Inflammatory macrophage treated with lipopolysaccharide for 4 hours (primary cell): ENCODE data around the gene CELA3B.
"Not testable (repeated sequence)": the region's sequence is repeated elsewhere in the genome, so short reads cannot be mapped to it uniquely, and the experiment has no call there.

Source experiments
- DNase-seq: peaks from one replicate; pipeline ENCODE4 v3.0.0-alpha.2; 2020

CELA3B gene

DNA sequence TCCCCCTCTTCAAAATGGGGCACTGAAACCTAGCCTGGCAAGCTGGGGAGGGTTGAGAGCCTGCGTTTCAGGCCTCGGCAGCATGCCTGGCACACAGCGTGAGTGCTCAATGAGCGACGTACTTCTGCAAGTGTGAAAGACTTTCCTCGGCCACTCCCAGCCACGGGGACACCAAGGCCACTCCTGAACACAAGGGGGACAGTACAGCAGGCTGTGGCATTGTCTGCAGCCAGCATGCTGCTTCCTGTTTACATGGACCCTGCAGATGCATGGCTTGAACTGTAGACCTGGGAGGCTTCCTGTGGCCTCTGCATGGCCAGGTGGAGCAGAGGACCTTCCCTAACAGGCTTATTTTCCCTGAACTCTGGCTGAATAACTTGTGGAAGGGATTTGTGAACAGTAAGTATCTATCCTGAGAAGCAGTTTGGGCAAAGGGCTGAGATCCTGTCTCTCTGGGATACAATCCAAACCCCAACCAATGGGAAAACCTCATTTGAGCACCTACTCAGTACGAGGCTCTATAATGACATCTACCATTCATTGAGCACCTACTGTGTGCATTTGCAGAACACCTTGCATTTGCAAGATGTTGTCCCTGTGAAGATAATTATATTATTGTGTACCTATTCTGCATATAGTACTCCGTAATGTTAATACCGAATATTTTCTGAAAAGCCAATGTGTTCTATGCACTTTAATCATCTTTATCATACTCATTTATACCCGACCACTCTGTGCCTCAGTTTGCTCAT, 29.8 kb upstream of the CELA3B start:
- no peak for DNase-seq

DNA sequence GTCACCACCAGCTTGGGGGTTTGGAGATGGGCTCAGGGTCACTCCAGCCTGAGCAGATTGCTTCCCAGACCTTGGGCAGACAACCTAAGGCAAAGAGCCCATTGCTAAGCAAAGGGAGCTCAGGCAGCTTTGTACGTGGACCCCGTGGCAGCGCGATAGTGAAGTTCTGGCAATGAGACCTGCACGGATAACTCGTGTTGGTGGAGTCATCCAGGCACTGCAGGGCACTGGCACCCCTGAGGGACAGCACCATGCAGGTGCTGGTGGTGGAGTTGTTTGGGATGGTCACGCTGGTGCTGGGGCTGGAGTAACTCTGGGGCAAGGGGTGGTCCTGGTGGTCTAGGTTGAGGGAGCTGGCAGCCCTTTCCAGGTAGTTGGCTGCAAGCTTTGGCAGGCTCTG, 26.1 kb upstream of the CELA3B start:
- DNase-seq, result no peak

DNA sequence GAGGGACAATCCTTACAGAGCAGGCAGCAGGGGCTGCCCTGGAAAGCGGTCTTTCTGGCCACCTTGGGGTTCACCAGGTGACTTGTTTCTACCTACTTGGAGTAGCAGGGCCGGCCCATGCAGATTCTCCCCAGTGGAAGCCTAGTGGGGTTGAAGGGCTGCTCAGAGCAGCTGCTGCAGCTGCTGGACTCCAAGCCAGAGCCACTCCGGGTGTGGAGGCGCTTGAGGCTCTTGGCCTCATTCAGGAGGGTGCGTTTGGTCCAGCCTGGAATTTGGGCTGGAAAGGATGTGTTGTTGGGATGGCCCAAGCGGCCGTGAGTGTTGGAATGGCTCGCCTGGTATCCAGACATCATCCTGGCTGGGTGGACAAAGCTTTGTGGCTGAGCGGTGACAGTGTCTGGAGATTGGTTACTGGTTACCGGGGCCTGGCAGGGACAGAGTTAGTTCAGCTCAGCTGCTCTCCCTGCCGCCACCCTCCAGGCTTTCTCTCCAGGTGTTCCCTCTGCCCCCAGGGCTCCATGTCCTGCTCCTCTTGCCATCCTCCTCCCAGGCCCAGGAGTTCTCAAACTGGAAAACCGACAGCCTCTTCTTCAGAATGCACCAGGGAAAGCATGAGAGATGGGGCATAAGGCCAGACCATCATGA, 25.5 kb upstream of the CELA3B start:
- no peak for DNase-seq

DNA sequence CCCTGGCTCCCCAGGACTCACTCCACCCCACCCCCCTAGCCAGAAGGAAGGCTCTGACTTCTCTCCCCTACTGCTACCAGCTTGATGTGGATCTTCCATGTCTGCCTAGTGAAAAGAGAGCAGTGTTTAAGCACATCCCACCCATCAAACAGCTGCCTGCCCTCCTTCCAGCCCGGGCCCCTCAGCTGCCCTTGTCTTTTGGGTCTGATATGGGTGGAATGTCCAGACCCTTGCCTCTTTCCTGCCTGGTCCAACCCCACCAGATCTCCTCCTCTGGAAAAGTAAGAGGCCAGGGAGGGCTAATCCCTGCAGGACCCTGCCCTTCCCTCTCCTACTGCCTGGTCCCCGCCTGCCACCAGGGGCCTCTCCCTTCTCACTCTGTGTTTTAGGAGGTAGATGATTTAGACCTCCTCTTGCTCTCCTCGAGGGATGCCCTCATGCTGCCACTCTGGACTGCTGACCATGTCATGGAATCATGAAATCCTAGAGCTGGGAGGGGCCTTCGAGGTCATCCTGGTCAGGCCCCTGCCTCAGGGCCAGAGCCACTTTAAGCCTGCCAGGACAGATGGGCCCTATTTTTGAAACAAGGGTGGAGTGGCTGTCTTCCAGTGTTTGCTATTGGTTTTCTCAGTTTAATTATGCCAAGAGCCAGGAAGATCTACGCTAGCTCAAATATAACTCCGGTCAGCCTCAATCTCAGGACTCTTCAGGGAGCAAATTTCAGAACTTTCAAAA, 23.9 kb upstream of the CELA3B start:
- no peak for DNase-seq

DNA sequence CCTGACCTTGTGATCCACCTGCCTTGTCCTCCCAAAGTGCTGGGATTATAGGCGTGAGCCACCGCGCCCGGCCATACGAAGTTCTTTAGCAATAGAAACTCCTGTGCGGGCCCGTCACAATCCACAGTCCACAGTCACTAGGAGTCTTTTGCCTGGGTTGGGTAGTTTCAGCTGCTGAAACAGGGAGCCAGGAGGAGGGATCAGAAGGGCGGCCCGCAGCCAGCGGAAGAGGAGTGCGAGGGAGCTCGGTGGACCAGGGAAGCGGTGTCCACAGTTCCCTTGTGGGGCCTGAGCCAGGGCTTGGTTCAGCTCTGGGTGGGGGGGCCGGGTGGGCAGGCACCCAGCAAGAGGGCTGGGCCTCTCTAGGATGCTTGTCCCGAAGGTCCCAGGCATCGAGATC, 21.8 kb upstream of the CELA3B start:
- no peak for DNase-seq

DNA sequence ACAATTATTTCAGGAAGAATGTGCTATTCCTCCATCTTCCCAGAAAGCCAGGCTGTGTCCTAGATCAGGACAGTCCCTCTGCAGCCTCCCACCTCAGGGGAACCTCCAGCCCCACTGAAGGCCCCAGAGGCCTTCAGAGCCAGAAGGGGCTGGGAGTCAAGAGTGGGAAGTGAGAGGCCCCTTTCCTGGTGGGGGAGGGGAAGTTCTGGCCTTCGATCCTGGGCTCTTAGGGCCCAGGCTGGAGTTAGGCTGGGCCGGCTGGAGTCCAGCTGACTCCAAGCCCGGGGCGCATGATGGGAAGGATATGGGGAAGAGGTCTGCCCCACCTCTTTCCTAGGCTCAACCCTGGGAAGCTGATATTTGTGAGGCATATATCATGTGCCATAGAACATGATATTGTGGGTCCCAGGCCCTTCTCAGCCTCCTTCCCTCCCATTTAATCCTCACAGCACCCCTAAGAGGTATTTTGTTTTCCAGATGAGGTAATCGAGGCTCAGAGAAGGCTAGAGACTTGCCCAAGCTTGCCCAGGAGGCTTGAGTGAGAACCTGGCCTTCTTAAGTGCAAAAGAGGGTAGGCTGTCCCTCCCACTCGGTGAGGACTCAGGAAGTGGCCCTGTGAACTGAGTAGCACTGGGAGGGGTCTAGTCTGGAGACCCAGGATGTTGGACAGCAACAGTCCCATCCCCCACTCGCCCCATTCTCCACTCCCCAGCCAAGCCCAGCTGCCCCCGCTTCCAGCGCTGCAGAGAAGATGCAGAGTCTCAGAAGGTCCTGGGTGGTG, 21.1 kb upstream of the CELA3B start:
- DNase-seq, result no peak

DNA sequence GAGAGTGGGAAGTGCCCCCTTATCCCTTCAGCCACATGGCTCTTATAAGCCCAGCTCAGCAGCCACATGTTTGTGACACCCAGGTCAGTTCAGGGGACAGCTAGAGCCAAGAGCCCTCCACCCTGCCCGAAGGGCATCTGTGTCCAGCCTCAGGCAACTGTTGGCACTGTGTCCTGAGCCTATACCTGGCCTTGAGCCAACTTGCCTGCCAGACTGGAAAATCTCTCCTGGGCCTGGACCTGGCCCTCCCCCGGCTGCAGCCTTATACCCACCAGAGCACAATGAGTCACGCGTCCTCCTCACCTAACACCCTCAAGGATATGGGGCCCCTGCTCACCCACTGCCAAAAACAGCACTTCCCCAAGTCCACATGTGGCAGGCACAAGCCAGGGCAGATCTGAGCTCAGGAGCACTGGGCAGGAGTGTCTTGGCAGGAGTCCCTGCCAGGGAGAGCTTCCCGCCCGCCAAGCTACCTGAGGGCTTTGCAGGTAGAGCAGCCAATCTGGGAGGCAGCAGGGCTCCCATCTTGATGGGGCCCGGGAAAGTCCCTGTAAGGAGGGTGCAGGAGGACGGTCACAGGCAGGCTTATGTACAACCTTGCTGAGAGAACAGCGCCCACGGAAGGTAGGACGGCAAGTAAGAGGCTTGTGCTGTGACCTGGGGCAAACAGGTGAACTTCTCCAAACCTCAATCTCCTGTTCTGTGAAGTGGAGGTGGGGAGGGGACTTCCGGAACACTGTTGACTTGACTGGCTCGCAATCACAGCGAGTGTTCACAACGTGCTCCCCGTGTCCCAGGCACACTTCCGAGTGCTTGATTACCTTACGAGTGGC, 19.9 kb upstream of the CELA3B start:
- no peak for DNase-seq

DNA sequence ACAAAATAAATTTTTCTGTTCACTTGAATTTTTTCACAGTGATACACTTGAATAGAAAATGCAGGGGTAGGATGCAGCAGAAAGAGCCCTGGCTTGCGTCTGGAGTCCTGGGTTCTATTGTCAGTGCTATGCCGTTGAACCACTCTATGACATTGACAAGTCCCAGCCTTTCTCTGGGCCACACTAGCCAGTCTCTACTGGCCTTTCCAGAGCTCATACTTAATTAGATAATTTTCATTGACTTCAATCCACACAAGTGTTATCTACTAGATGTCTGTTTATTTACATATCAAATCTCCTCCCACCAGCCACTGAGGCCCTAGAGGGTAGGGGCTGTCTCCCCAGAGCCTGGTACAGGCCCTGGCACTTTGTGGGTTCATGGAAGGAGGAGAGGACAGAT, 15.5 kb upstream of the CELA3B start:
- DNase-seq, result no peak

DNA sequence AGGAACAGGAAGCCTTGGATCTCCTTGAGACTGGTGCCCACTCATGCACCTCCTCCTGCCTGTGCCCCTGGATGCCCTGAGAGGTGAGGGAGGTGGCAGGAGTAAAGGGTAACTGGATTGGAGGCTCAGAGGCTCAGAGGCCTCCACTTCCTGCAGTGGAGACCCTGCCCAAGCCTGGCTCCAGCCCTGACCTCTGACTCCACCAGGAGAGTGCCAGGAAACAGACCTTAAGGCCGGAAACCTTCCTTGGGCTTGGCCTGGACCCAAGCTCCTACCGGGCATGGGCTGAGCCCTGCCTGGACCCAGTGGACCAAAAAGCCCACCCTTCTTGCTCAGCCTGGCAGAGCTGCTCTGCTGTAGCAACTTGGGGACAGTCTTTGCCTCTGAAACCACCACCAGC, 15.0 kb upstream of the CELA3B start:
- no peak for DNase-seq

DNA sequence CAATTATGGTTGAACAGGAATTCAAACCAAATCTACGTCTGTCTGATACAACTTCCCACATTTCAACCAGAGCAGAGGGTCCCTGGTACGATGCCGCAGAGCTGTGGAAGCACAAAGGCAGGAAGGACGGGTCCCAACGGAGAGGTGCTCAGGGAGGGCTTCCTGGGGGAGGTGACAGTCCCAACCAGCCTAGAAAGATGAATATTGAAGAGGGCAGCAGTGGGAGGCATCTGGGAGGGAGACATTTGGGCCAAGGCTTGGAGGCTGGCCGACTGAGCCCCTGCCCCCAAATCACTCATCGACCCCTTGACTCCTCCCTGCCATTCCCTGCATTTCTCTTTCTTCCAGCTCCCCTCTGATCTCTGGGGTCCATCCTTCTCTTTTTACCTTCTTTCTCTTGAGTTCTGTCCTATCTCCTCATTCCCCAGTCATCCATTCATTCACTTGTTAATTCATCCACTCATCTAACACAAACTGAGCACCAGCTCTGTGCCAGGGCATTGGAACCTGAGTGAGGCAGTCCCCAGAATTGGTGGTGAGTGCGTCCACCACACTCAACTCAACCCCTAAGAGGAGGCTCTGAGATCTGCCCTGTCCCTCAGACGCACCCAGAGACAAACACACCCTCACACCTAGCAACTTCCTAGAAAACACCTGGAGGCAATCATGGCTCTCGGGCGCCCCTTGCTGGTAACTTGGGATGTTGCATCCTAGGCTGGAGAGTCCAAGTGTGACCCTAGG, 13.2 kb upstream of the CELA3B start:
- DNase-seq, result peak; percentile 59

DNA sequence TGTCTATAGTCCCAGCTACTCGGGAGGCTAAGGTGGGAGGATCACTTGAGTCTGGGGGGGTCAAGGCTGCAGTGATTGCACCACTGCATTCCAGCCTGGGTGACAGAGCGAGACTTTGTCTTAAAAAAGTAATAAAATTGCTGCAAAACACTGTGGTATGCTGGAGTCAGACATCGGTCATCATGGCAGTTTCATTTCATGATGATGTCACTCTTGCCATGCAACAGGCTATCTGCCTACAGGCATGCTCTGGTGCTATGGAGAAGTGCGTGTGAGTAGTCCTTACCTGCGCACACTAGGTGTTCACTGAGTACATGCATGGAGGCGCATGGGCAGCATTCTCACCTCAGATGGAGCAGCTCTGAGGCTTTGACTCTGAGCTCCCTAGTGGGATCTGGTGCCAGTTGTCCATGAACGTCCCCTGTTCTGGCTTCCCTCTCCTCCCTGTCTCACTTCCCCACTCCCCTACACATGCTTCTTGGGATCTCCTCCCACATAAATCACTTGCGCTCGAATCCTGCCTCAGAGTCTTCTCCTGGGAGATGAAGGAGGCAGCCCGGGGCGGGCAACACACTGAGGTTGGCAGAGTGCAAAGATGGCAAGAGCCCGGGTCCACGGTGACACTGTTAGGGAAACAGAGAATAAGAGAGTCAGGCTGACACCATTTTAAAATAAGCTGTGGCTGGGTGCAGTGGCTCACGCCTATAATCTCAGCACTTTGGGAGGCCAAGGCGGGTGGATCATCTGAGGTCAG, 10.4 kb upstream of the CELA3B start:
- DNase-seq, result peak; percentile 64

DNA sequence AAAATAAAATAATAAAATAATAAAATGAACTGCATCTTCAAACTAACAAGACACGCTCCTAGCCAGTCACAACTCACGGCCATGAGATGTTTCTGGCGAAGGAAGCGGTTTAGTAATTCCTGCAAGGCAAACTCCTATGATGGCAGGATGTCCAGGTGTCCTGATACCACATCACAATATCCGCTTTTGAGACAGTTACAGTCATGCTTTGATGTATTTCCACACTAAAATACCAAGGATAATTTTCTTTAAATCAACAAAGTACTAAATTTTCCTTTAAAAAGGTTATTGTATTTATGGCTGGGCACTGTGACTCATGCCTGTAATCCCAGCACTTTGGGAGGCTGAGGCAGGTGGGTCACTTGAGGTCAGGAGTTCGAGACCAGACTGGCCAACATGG, 9.6 kb upstream of the CELA3B start:
- not testable (repeated sequence) for DNase-seq

DNA sequence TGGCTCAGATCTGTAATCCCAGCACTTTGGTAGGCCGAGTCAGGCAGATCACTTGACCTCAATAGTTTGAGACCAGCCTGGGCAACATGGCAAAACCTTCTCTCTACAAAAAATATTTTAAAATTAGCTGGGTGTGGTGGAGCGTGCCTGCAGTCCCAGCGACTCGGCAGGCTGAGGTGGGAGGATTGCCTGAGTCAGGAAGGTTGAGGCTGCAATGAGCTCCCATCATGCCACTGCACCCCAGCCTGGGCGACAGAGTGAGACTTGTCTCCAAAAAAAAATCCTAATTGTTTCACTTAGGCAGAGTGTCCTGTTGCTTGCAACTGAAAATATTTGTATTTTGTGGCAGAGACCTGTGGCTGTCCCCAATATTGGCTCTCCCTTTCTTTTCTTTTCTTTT, 7.8 kb upstream of the CELA3B start:
- DNase-seq, result not testable (repeated sequence)

DNA sequence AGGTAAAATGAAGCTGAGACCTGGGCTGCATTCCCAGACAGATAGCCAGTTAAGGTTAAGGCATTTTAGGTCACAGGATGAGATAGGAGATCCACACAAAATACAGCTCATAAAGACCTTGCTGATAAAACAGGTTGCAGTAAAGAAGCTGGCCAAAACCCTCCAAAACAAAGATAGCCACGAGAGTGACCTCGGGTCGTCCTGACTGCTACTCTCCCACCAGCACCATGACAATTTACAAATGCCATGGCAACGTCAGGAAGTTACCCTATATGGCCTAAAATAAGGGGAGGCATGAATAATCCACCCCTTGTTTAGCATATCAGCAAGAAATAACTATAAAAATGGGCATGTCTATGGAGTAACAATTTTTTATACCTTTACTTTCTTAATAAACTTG, 6.3 kb upstream of the CELA3B start:
- DNase-seq, result not testable (repeated sequence)

DNA sequence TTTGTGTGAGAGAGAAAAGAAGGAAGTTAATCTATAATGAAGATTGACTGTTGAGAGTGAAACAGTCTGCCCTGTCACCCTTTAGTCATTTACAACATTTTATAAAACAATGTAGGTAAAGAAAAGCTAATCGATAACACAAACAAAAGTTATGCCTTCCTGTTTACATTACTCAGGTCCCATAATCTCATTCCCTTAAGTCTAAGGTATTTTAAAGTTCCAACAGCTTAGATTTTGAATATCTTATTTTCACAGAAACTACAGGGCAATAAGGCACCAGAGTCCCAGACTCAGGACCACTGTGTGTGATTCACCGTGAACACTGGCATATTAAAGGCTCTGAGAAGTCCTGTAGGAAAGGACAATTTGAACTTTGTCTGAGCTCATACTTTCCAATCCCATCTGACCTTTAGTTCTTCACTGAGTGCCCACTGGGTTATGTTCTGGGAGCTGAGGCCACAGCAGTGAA, 3.8 kb upstream of the CELA3B start:
- DNase-seq, result not testable (repeated sequence)

DNA sequence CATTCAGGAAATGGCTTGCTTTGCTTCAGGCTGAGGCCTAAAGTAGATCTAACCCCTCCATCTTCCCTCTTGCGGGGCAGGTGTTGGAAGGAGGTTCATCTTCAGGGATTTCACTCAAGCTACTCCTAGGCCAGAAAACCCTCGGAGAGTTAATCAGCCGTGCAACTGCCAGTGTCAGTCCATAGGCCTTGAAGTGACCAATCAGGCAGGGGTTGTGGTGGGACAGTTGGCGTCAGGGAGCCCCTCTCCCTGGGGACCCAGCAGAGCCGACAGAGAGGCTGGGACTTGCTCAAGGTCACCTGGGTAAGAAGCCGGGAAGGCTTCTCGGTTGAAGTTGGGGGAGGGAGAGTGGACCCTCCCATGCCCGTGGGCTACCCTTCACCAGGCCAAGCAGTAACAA, 2.9 kb upstream of the CELA3B start:
- not testable (repeated sequence) for DNase-seq

DNA sequence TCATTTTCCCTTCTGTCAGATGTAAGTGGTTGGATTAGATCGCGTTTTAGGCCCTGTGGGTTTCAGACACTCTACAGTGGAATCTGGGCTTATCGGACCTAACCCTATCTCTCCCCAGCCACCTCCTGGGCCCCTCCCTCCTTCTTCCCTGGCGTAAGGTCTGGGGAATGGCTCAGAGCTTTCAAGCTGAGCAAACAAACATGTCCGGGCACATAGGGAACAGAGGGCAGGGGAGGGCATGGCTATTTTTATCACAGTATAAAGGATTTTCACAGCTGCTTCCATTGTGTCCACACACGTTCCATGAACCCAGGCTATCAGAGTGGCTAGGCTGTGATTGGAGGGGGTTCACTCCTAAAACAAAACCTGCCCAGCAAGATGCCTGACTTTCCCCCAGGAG, 2.1 kb upstream of the CELA3B start:
- not testable (repeated sequence) for DNase-seq

DNA sequence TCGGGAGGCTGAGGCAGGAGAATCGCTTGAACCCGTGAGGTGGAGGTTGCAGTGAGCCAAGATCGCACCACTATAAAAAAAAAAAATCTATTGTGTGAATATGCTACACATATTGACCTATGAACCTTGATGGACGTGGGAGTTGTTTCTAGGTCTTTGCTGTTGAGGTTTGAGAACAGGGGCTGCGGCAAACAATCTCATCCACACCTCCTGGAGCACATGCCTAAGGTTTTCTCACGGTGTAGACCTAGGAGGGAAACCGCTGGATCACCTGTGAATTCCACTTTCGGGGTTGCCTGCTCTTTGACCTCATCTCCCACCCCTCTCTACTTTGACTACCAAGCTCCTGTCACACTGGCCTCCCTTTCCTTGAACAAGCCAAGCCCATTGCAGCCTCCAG, 1.5 kb upstream of the CELA3B start:
- DNase-seq, result not testable (repeated sequence)

DNA sequence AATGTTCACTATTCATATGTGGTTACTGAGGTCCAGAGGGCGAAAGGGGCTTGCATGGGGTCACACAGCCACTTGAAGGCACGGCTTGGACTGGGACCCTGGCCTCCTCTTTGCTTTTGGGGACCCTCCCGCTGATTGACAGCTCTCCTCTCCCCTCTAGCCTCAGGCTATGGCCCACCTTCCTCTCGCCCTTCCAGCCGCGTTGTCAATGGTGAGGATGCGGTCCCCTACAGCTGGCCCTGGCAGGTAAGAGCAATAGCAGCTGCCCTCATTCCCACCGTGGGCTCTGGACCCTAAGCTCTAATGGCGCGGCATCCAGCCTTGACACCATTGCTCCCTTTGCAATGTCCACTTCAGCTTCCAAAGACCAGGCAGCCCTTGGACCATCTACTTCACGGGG, 1.4 kb downstream of the CELA3B start:
- not testable (repeated sequence) for DNase-seq

DNA sequence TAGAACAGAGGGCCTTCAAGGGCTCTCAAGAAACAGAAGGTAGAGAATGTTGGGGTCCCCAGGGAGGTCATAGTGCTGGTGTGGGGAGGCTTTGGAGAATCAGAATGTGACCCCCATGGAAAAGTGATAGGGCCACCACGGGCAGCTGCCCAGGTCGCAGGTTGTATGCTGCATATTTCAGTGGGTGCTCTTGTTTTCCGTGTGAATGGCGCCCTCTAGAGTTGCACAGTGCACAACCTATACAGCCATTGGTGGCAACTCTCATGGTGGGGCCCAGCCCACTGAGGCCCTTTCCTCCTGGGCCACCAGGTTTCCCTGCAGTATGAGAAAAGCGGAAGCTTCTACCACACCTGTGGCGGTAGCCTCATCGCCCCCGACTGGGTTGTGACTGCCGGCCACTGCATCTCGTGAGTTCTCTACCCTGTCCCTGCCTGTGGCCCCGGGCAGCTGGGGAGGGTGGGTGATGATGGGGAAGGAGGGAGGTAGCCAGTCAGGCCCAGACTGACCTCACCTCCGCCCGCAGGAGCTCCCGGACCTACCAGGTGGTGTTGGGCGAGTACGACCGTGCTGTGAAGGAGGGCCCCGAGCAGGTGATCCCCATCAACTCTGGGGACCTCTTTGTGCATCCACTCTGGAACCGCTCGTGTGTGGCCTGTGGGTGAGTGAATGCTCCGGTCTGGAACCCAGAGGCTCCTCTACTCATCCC, 3.8 kb downstream of the CELA3B start:
- DNase-seq, result not testable (repeated sequence)
